ENCODE data around the gene ZNF214.

The ZNF214 gene

DNA sequence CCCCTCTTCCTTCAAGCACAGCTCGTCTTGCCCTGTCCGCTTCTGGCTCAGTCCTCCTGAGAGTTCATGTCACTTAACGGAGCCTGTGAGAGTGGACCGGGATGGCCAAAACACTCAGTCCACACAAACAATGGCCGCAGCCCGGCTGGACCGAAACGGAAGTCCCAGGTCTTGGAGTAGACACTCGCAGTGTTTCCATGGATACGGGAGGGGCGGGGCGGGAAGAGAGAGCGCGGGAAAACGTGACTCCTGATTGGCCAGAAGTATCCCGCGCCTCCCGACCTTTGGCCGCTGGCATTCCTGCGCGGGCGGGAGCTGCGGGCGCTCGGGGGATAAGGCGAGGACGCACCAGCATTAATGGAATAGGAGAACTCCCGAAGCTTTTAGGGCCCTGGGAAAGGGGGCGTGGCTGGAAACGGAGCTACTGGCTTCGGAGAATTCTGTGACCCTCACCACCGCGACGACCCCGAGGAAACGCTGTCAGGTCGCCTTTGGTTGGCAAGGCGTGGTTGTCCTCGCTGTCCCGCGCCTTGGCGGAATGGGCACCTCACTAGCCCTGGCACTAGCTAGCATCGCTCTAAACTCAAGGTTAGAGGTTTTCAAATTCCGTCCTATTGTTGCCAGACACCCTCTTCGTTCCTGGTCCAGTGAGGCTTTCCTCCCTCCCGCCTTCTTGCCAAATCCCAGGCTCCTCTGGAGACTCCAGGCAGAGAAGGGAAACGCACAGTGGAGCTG is at the start of gene ZNF214, which contains the start of gene NLRP14:
ZNF214 (minus strand) TSS at position 164 of the 735 bp plus-strand sequence. CDS start 17,511 bp downstream, outside the sequence.
NLRP14 (plus strand) TSS at position 297 of the 735 bp plus-strand sequence. CDS start 18,108 bp downstream, outside the sequence.
- peak; percentile 67 for DNase-seq (ENCODE audit: low read depth, low spot score)

DNA sequence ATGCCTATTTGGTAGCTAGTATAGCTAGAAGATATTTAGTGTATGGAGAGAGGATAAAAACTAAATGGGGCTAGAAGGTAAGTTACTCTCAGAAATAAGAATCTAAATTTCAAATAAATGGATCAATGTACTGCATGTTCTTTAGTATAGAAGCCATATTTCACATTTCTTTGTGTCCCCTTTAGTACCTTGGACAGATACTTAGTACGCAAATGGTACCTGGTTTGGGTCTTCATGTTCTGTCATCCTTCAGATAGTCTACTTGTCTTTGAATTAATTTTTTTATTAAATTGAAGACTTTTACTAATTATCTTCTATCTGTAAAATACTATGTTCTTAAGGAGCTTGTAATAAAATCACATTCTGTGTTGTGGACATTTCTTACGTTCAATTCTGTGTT is 42.4 kb upstream of the ZNF214 start:
- no peak for DNase-seq (ENCODE audit: low read depth, low spot score)

DNA sequence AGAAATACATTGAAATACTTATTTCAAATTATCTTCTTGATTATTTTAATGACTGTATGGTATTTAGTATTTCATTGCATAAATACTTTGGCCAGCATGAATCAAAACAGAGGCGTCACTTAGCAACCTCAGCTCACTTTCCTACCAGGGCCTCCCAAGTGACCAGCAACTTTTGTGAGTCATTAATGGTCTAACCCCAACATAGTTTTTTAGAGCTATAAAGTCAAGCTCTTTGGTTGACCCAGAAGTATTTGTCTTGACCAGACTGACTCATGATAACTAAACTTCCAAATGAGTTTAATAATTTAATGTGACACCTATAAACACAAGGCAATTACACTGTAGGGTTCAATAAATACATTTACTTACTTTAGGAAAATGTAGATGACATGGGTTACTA is 40.7 kb upstream of the ZNF214 start:
- no peak for DNase-seq (ENCODE audit: low read depth, low spot score)

DNA sequence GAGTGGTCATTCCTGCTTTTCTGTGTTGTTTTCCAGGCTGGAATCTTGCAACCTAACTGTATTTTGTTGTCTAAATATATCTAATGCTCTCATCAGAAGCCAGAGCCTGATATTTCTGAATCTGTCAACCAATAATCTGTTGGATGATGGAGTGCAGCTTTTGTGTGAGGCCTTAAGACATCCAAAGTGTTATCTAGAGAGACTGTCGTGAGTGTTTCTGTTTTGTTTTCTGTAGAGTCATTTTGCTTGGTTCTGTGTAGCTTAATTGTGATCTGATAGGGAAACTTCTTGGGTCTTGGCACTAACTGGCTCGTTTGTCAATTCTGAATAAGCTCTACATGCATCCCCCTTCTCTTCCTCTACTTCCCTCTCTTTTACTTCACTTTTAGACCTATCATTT is 37.5 kb upstream of the ZNF214 start:
- DNase-seq (ENCODE audit: low read depth, low spot score): no peak

- DNase-seq (ENCODE audit: low read depth, low spot score): no peak
Measured at GRCh38 chr11:7056828-7057513, 36.8 kb upstream of the ZNF214 start.

DNA sequence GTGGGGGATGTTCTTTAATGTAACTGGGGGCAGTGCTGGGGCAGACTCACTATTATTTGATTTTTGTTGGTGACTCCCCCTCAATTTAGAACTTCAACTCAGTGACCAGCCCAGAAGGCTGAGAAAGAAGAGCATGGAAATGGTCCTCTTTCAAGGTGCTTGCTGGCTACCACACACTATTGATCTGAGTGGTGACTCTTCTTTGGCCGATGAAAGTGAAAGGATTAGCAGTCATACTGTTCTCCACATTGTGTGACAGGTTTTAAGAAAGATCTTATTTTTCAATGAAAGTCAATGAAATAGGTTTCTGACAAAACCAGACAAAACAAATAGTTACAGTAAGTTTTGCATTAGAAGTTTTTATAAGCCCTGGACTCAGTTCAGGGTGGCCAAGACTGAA is 30.0 kb upstream of the ZNF214 start:
- no peak for DNase-seq (ENCODE audit: low read depth, low spot score)

DNA sequence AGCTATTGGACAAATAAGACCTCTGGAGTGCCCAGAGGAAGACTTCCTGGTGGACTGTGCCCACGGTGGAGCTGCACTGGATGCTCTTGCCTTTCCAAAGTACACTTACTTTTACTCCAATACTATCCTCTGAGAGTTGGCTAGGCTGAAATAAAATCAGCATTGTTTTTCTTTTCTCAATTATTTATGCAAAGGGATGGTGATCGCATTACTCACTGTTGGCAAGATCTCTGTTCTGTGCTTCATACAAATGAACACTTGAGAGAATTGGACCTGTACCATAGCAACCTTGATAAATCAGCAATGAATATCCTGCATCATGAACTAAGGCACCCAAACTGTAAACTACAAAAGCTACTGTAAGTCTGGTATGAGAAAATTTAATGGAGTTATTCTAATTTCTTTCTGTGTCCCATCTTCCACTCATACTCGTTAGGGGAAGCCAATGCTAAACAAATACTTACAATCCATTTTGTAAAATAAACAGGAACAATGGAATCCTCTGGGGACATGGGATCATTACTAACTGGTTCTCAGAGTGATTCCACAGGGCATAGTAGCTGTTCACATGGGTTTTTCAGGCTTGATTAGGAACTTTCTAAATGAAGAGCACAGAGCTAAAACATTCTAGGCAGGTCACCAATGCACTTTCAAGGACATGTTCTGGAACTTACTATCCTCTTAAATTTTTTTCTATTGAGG is 26.5 kb upstream of the ZNF214 start:
- no peak for DNase-seq (ENCODE audit: low read depth, low spot score)

DNA sequence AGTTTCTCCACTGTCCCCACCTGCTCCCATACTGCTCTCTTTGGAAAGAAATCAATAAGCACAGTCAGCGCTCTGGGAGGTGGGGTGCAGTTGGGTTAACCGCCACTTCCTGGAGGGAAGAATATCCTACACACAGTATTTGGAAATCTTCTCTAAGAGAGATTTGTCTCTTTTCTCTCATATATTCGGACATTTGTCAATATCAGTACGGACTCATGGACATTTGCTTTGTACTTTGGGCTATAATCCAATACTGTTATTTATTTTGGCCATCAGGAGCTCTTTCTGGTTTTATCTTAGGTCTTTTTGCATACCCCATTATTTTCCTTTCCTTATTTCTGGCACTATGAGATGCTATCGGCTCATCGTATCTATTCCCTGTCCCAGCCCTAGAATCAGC is 13.9 kb upstream of the ZNF214 start:
- no peak for DNase-seq (ENCODE audit: low read depth, low spot score)

DNA sequence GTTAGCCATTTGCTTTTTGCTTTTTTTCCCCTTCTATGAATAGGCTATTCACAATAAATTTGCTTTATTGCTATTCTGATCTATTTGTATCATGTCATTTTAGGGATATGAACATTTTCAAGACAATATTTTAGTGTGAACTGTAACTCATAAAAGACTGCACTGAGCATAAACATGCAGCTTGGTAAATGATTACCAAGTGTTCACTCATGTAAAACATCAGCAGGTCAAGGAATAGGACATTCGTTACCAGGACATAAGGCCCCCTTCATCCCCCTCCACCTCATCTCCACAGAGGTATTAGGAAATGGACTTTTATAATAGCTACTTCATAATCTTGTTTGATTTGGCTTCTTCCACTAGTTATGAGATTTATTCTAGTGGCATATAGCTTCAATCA is 12.5 kb upstream of the ZNF214 start:
- no peak for DNase-seq (ENCODE audit: low read depth, low spot score)

DNA sequence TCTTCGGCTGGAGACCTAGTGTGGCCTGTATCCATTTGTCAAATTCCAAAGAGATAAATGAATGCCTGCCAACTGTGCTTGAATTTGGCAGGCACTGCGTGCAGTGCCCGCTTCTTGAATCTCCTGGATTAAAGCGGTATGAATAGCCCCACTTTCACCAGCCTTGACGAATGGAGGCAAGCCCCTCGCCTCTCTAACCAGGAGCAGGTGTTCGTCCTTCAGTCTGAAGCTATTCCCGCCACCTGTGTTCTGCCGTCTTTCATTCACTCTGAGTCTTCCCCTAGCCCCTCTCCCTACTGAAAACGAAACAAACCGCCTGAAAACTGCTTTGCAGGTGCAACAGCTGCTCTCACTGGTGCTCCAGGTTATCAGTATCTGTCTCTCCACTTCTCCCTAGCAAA is 11.3 kb upstream of the ZNF214 start:
- no peak for DNase-seq (ENCODE audit: low read depth, low spot score)

DNA sequence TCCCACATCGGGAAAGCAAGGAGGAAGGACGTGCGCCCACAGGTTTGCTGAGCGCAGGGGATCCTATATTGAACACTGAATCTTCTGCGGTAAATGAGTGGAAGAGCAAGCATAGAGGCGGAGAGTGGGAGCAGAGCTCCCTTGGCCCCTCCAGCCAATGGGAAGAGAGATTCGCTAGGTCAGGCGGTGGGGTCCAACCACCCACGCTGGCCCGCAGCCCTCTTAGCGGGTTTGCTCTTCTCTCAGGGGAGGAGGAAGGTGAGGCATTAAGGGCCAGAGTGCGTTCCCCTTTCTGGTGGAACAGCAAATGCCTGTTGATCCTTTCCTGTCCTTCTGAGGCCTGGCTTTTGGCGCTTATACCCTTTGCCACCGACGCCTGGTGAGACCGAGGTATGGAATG is 10.7 kb upstream of the ZNF214 start:
- no peak for DNase-seq (ENCODE audit: low read depth, low spot score)

DNA sequence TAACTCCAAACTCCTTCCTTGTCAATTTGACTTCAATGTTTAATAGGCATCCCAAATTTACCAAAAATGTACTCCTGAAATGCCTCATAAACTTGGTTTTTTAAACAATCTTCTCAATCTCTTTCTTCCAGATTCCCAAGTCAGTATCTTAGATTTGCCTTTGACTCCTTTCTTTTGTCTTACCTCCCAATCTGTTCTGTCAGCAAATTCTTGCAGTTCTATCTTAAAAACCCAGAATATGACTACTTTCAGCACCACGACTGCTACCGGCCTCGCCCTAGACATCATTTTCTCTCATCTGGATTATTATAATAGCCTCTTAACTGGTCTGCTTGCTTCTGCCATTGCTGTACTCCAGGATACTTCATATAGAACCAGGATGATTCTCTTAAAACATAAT is 8.0 kb upstream of the ZNF214 start:
- DNase-seq (ENCODE audit: low read depth, low spot score): no peak

GRCh38 chr11:7021318-7021717 is 1.2 kb upstream of the ZNF214 start:
- no peak for DNase-seq (ENCODE audit: low read depth, low spot score)

DNA sequence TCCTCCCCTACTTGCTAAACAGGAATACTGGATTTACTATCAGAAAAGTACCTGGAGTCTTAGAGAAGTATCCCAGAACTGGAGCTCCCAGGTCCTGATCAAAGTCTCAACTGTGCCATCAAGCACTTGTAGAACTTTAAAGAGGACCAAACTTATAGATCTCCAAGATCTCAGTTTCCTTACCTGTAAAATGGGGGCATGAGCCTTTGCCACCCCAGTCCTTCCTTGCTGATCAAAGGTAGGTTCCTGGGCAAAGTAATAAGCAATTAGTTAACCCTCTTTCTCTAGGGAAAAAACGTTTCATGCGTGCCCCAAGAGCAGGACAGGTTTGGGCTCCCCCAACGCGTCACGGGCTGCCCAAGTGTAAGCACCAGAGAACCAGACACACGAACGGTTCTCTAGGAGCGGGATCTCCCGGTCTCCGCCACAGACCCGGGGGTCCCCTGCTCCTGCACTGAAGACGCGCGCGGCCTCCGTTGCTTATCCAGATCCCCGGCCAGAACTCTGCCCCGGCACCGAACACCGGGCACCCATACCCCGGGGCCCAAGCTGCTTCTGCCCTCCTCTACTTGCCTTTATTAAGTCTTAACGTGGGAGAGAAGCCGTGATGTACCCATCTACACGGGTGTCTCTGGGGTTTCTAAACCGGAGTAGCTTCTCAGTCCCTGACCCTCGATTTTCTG is 505 bp downstream of the ZNF214 start:
- no peak for DNase-seq (ENCODE audit: low read depth, low spot score)

DNA sequence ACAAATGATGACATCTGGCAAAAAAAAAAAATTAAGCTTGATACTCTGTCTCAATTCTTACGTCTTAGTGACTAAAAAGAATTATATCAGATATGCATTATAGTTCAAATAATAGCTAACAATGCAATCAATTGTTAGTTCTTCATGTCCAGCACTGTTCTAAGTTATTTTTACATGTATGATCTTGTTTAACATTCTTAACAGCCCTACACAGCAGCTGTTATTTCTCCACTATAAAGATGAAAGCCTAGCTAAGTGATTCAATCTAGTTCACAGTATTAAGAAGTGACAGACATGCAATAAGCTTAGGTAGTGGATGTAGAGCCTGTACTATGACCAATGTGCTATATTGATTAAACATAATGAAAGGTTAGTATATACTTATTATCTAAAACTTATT is 4.1 kb downstream of the ZNF214 start:
- no peak for DNase-seq (ENCODE audit: low read depth, low spot score)

DNA sequence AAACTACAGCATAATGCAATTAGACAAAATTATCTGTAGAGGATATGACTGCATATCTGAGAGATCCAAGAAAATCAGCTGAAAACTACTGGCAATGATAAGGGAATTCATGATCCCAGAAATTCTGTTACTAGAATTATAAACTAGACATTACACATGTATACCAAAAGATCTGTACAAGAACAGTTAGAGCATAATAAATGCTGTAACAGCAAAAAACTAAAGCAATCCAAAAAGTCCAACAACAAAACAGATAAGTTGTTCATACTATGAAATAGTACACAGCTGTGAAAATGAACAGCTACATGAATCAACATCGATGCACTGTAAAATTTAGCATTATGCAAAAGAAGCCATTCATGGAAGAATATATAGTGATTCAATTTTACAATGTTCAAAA is 6.0 kb downstream of the ZNF214 start:
- no peak for DNase-seq (ENCODE audit: low read depth, low spot score)

DNA sequence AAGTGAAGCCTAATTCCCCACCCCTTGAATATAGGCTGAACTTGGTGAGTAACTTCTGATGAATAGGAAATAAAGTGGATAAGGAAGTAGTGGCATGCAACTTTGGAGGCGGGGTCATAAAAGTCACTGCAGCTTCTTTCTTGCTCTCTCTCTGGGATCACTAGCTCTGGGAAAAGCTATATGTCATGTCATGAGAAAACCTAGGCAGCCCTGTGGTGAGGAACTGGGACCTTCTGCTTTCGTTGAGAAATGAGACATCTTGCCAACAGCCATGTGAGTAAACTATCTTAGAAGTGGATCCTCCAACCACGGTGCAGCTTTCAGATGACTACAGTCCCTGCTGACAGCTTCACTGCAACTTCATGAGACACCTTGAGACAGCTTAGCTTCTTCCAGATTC is 15.7 kb downstream of the ZNF214 start:
- DNase-seq (ENCODE audit: low read depth, low spot score): no peak

DNA sequence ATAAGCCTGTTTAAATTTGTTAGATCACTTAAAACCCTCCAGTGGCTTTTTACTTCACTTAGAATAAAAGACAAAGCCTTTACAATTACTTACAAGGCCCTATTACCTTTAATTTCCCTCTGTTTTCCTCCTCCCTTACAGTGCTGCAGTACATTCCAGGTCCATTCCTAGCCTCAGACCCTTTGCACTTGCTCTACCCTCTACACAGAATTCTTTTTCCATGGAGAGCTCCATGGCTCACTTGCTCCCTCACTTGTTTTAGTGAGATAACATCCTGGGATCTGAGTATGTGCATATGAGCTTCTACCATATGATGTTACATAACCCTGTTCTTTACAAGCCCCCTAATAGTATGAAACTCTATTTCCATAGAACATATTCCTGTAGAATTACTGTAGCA is 24.4 kb downstream of the ZNF214 start:
- no peak for DNase-seq (ENCODE audit: low read depth, low spot score)

- peak; percentile 54 for DNase-seq (ENCODE audit: low read depth, low spot score)
Measured at GRCh38 chr11:6992457-6993417, 27.4 kb downstream of the ZNF214 start.

GRCh38 chr11:6992026-6992425 is 28.1 kb downstream of the ZNF214 start:
- no peak for DNase-seq (ENCODE audit: low read depth, low spot score)

GRCh38 chr11:6991227-6991626 is 28.9 kb downstream of the ZNF214 start:
- no peak for DNase-seq (ENCODE audit: low read depth, low spot score)

Measured in brain pericyte (primary cell).